UCSD-AML1 (cell line): ENCODE data around the gene IFNE.

Experiments
- DNase-seq: peaks from one replicate; lab custom pipeline; 2025; ENCODE audit not compliant: unreplicated experiment; lab: John Stamatoyannopoulos, UW

IFNE gene, protein sequence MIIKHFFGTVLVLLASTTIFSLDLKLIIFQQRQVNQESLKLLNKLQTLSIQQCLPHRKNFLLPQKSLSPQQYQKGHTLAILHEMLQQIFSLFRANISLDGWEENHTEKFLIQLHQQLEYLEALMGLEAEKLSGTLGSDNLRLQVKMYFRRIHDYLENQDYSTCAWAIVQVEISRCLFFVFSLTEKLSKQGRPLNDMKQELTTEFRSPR

DNA sequence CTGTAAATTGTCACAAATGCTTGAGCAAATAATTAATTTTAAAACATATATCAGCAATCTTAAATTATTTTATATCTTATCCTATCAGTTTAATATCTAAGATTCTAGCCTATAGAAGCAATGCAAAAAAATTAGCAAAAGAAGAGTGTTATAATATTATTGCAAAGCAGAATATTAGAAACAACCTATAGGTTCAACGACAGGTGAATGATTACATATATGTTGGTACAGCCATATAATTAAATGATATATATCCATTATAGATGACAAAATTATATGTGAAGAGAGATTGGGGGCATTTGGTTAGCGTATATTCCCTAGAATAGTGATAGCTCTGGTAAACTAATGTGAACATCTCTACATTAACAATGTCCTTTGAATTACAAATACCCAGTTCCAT is at the start of gene IFNE:
IFNE (minus strand) TSS at position 101 of the 400 bp plus-strand sequence. CDS start 619 bp downstream, outside the sequence.
- no peak for DNase-seq

DNA sequence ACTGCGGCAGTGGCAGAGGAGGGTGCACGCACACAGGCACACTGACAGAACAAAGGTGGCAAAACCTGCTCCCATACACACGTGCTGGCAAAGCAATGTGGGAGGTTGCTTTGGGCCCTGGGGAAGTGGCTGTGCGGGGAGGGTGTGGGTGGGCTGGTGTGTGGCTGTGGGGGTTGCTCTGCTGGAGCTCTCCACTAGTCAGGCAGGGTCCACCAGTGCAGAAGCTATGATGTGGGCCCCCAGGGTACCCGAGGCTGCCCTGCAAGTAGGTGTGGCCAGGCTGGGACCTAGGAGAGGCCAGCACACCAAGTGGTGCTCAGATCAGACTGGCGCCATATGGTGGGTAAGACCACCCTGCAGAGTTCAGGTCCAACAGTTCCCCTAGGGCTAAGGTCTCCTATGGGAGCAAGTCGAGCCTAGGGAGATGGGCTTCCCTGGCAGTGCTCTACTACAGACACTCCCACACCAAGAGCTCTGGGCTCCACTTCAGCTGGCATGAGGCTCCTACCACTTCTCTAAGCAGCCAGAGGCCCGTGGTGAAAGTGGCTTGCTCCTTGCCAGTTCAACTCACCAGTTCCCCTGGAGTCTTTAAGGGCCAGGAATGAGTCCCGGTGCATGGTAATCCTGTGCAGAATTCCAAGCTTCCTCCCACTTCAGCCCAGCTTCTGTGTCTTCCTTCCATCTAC is 46.2 kb upstream of the IFNE start:
- DNase-seq = no peak

DNA sequence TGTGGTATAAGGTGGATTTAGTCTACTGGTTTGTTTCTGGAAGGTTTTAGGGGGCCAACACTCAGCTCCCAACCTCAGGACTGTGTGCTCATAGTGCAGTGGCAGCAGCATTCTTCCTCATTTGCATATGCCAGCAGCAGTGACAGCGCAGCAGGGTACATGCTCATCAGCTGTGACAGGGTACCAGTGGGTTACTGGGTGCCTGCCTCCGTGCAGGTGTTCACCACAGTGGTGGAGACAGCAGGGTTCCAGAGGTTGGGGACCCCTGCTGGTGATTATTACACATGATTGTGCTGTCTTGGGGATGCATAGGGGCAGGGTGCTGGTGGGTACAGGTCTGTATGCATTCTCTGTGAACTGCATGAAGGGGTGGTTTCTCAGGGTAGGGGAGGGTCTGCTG is 45.5 kb upstream of the IFNE start:
- no peak for DNase-seq

- DNase-seq = no peak
Measured at GRCh38 chr9:21525174-21525573, 43.1 kb upstream of the IFNE start.

- no peak for DNase-seq
Measured at GRCh38 chr9:21524099-21524830, 42.2 kb upstream of the IFNE start.

GRCh38 chr9:21523021-21524014 is 41.2 kb upstream of the IFNE start:
- no peak for DNase-seq

- no peak for DNase-seq
Measured at GRCh38 chr9:21522348-21522747, 40.2 kb upstream of the IFNE start.

GRCh38 chr9:21521448-21521847 is 39.3 kb upstream of the IFNE start:
- DNase-seq = no peak

DNA sequence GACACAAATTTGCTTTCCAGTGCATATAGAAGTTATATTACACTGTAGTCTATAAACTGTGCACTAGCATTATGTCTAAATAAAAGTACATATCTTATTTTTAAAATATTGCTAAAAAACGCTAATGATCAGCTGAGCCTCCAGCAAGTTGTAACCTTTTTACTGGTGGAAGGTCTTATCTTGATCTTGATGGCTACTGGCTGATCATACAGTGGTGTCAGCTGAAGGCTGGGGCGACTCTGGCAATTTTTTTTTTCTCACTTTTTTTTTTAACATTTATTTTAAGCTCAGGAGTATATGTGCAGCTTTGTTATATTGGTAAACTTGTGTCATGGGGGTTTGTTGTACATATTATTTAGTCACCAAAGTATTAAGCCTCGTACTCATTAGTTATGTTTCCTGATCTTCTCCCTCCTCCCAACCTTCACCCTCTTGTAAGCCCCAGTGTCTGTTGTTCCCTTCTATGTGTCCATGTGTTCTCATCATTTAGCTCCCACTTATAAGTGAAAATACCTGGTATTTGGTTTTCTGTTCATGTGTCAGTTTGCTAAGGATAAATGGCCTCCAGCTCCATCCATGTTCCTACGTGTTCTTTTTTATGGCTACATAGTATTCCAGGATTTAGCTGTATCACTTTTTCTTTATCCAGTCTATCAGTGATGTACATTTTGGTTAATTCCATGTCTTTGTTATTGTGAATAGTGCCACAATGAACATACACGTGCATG is 38.6 kb upstream of the IFNE start:
- DNase-seq = no peak

DNA sequence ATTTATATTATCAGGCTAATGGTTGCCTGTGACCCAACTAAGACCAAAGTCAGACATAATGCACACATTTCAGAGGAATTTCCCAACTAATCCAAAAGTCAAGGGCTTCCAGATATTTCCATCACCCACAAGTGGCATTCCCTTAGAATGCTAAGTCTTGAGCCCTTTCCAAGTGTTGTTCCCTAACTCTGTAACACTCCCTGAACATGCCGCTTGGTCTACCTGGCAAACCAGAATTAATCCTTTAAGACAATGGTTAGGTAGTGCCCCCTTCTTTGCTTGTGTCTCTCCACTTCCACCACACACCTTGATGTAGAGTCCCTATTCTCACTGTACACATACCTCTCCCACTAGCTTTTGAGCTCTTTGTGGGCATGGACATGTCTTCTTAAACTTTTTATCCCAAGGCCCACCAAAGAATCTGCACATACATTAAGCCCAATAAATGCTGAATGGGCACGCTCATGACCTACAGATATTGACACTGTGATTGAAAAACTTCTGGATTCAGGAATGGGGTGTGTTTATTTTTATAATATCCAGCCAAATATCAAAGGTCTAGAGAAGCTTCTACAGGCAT is 37.8 kb upstream of the IFNE start:
- no peak for DNase-seq

- DNase-seq = no peak
Measured at GRCh38 chr9:21516796-21517195, 34.7 kb upstream of the IFNE start.

DNA sequence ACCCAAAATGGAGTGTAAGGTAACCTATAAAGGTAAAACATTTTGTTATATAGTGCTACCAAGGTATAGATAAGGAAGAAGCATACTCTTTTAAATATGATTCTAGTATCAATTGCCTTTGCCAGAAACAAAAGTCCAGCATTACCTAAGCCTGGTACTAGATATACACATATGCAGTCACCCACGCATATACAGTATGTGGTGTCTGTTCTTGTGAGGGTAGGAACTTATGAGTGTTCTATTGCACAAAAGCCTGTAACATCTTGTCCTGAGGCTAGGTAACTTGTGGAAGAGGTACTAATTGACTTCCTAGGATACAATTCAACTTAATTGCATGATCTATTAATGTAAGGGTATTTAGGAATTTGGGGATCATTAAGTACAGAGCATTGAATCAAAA is 31.3 kb upstream of the IFNE start:
- DNase-seq = no peak

- DNase-seq = no peak
Measured at GRCh38 chr9:21510806-21511205, 28.7 kb upstream of the IFNE start.

GRCh38 chr9:21507483-21507790 is 25.3 kb upstream of the IFNE start:
- no peak for DNase-seq

GRCh38 chr9:21506626-21507482 is 24.7 kb upstream of the IFNE start:
- no peak for DNase-seq

GRCh38 chr9:21505425-21506179 is 23.5 kb upstream of the IFNE start:
- DNase-seq = no peak

DNA sequence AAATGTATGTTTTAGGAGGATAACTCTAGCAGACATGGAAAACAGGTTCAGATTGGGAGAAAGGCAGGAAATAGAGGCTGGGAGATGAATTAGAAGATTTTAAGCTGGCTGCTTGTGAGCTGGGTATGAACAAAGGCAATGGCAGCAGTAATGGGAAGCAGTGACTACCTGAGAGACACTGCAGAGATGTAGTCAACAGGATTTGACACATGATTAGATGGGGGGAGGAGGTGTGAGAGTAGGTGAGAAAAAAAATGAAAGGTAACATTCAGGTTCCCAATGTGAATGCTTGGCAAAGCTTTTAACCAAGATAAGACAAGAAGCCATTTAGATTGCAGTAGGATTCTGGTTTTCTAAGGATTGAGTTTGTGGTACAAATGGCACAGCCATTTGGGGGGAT is 22.8 kb upstream of the IFNE start:
- DNase-seq = no peak

DNA sequence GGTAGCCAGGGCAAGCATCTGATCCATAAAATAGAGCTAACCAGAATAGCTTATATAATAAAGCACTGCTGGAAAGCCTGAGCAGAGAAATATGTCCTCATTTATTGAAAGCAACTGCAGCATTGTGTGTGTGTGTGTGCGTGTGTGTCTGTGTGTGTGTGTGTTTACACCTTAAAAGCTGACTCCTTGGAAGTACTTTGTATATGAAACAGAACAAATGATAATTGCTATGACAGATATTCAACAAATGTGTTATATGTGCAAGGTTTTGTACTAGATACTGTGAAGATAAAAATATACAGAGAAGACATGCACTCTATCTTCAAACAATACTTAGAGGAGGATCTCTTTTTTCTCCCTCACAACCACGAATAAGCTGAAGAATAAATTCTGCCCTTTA is 22.0 kb upstream of the IFNE start:
- DNase-seq = no peak

- no peak for DNase-seq
Measured at GRCh38 chr9:21502586-21502985, 20.5 kb upstream of the IFNE start.
